HG03558 (cell line): ENCODE data around the gene BEGAIN.

ENCODE experiments used
- ATAC-seq: cut with Tn5 transposase; IDR thresholded peaks from one replicate; pipeline ENCODE4 v1.9.1; 2021; ENCODE audit warnings: moderate number of reproducible peaks; ENCODE audit not compliant: unreplicated experiment; ENCODE audit errors: extremely low read depth

The BEGAIN gene

GRCh38 chr14:100587086-100587762, at the start of gene BEGAIN:
Gene BEGAIN (minus strand): TSS chr14:100587417. CDS start chr14:100587290, 127 bp downstream.
- ATAC-seq: no peak

- ATAC-seq: no peak
Observed at GRCh38 chr14:100636559-100636958, 49.3 kb upstream of the BEGAIN start.

GRCh38 chr14:100634026-100634425, 46.8 kb upstream of the BEGAIN start:
- ATAC-seq: no peak

- ATAC-seq: no peak
Observed at GRCh38 chr14:100633406-100633805, 46.2 kb upstream of the BEGAIN start.

- no peak for ATAC-seq
Observed at GRCh38 chr14:100629696-100630095, 42.5 kb upstream of the BEGAIN start.

GRCh38 chr14:100629098-100629497, 41.9 kb upstream of the BEGAIN start:
- ATAC-seq: no peak

- ATAC-seq: no peak
Observed at GRCh38 chr14:100628225-100628624, 41.0 kb upstream of the BEGAIN start.

GRCh38 chr14:100626614-100627013, 39.4 kb upstream of the BEGAIN start:
- no peak for ATAC-seq

GRCh38 chr14:100623961-100624360, 36.7 kb upstream of the BEGAIN start:
- ATAC-seq: no peak

- no peak for ATAC-seq
Observed at GRCh38 chr14:100623557-100623956, 36.3 kb upstream of the BEGAIN start.

- ATAC-seq: no peak
Observed at GRCh38 chr14:100622708-100623485, 35.7 kb upstream of the BEGAIN start.

GRCh38 chr14:100622224-100622623, 35.0 kb upstream of the BEGAIN start:
- ATAC-seq: no peak

GRCh38 chr14:100621806-100622205, 34.6 kb upstream of the BEGAIN start:
- no peak for ATAC-seq

GRCh38 chr14:100620255-100621100, 33.3 kb upstream of the BEGAIN start:
- no peak for ATAC-seq

GRCh38 chr14:100619396-100620254, 32.4 kb upstream of the BEGAIN start:
- no peak for ATAC-seq

GRCh38 chr14:100618763-100619320, 31.6 kb upstream of the BEGAIN start:
- ATAC-seq: no peak

- no peak for ATAC-seq
Observed at GRCh38 chr14:100618318-100618693, 31.1 kb upstream of the BEGAIN start.

- no peak for ATAC-seq
Observed at GRCh38 chr14:100617410-100618317, 30.4 kb upstream of the BEGAIN start.
